NB4 (cell line): ENCODE measurements around the gene SPSB4.

Source experiments
- DNase-seq: peaks from one replicate; pipeline ENCODE4 v3.0.0; 2010; ENCODE audit warnings: low read depth
- H3K4me3 ChIP-seq: one replicate; pipeline ENCODE4 v1.5.1; 2011; ENCODE audit warnings: mild to moderate bottlenecking, low read depth, low read length, moderate library complexity
- CTCF ChIP-seq: IDR thresholded peaks from one replicate; pipeline ENCODE4 v1.5.1; 2012; ENCODE audit warnings: low read depth, low read length
- MAX ChIP-seq: IDR thresholded peaks from 2 replicates; pipeline ENCODE4 v1.6.1; 2011; ENCODE audit warnings: low read depth, low read length
- MYC ChIP-seq: IDR thresholded peaks from 2 replicates; pipeline ENCODE4 v1.6.1; 2011; ENCODE audit warnings: low read depth, low read length
- POLR2A ChIP-seq: IDR thresholded peaks from 2 replicates; pipeline ENCODE4 v1.6.1; 2011; ENCODE audit warnings: mild to moderate bottlenecking; ENCODE audit not compliant: insufficient read length; ENCODE audit errors: extremely low read depth

Gene SPSB4

GRCh38 chr3:141080431-141080830 is 29.3 kb downstream of the SPSB4 start:
- TF ChIP-seq CTCF (no peak), MYC (no peak)
- H3K4me3 ChIP-seq, result no peak overlapping the region
- peak; percentile 49 for DNase-seq

- H3K4me3 ChIP-seq, result no peak overlapping the region
- DNase-seq, result no peak
- no peak for TF ChIP-seq MYC
- TF ChIP-seq CTCF, result no peak
- TF ChIP-seq MAX, result no peak
Measured at GRCh38 chr3:141081141-141081795, 30.1 kb downstream of the SPSB4 start.

- TF ChIP-seq MYC (no peak), MAX (no peak), POLR2A (no peak), CTCF (no peak)
- no peak overlapping the region for H3K4me3 ChIP-seq
- DNase-seq, result no peak
Measured at GRCh38 chr3:141082064-141082463, 30.9 kb downstream of the SPSB4 start.

GRCh38 chr3:141083226-141083625 is 32.1 kb downstream of the SPSB4 start:
- TF ChIP-seq CTCF, result no peak
- no peak for TF ChIP-seq MYC
- TF ChIP-seq POLR2A, result no peak
- DNase-seq, result no peak
- no peak overlapping the region for H3K4me3 ChIP-seq

- peak; percentile 76 for DNase-seq
- no peak for TF ChIP-seq CTCF
- no peak for TF ChIP-seq MAX
- H3K4me3 ChIP-seq, result no peak overlapping the region
Measured at GRCh38 chr3:141083836-141084649, 32.9 kb downstream of the SPSB4 start.
